Measurements from ENCODE around the gene PLEKHH1.

DNA sequence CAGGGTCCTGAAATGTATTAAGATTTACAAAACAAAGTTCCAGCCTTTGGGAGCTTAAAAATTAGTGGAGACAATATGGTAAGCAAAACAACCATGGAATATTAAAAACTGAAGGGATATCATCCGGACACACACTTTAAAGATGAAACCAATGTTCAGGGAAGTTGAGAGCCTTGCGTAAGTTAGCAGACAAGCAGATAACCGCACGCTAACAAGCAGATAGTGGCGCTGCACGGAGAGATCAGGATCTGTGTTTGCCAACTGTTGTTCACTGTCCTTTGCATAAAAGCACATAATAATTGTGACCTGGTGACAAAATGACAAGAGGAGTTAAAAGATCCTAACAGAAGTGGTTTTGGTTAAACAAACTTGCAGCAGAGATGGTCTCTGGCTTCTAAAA lies 30.2 kb upstream of the PLEKHH1 start:
- TF ChIP-seq TAF1 (conservative IDR thresholded peaks at IDR 0.05) (no peak), CTCF (IDR thresholded peaks at IDR 0.05; ENCODE audit: low read depth, low read length, missing input control) (no peak), REST (IDR thresholded peaks at IDR 0.05) (no peak), MAX (IDR thresholded peaks at IDR 0.05) (no peak), YY1 (IDR thresholded peaks at IDR 0.05) (no peak), GABPA (IDR thresholded peaks at IDR 0.05 in 1 of 2, conservative IDR thresholded peaks at IDR 0.05 in 1 of 2) (no peak)

Data from liver (tissue), 3 donors.